ENCODE data around the gene SMC1A.

DNA sequence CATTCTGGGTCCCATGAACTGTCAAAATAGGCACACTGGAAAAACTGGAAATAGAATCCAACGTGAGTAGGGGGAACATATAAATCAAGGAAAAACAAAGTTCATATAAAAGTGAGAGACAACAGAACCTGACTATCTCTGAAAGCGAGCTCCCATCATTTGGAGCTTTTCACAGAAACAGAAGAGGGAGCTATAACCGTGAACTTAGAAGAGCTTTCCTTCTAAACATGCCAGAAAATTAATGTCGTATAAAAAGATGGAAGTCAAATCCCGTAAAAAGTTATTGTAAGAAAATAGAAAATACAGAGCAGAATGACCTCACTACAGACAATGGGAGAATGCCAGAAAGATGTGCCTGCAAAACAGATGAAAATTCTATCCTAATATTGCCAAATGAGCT is 35.6 kb upstream of the SMC1A start:
- no peak for TF ChIP-seq CTCF (IDR thresholded peaks at IDR 0.05)
- no peak for TF ChIP-seq POLR2A (IDR thresholded peaks at IDR 0.05)
- no peak for TF ChIP-seq POLR2AphosphoS5 (IDR thresholded peaks at IDR 0.05; ENCODE audit: insufficient read depth in 1 of 2, low read depth in 1 of 2)
